Nephron progenitor cell (in vitro differentiated cells): ENCODE data around the gene EFHC2.

Source experiments
- DNase-seq: peaks from one replicate; pipeline ENCODE4 v3.0.0; 2021
- H3K27ac Mint-ChIP-seq: 2 replicates; pipeline ENCODE4 v1.8.0; 2021; ENCODE audit warnings: mild to moderate bottlenecking, moderate library complexity, mixed read lengths
- H3K27me3 Mint-ChIP-seq: 2 replicates; pipeline ENCODE4 v1.8.0; 2021; ENCODE audit warnings: mild to moderate bottlenecking, low read depth, mixed read lengths; ENCODE audit not compliant: poor library complexity
- H3K36me3 Mint-ChIP-seq: 2 replicates; pipeline ENCODE4 v1.8.0; 2021; ENCODE audit warnings: low read depth, mixed read lengths
- H3K4me1 Mint-ChIP-seq: 2 replicates; pipeline ENCODE4 v1.8.0; 2021; ENCODE audit warnings: mixed read lengths
- H3K4me3 Mint-ChIP-seq: 2 replicates; pipeline ENCODE4 v1.8.0; 2021; ENCODE audit warnings: mild to moderate bottlenecking, moderate library complexity, mixed read lengths
- H3K9me3 Mint-ChIP-seq: 2 replicates; pipeline ENCODE4 v1.8.0; 2021; ENCODE audit warnings: mild to moderate bottlenecking, moderate library complexity, mixed read lengths
- TF ChIP-seq, protein P1 (sequence below): fragments of 200-600 bp; sonication (generic); IDR thresholded peaks from 2 replicates; pipeline ENCODE4 v1.5.0; 2021; ENCODE audit warnings: antibody characterized with exemption

The EFHC2 gene

DNA sequence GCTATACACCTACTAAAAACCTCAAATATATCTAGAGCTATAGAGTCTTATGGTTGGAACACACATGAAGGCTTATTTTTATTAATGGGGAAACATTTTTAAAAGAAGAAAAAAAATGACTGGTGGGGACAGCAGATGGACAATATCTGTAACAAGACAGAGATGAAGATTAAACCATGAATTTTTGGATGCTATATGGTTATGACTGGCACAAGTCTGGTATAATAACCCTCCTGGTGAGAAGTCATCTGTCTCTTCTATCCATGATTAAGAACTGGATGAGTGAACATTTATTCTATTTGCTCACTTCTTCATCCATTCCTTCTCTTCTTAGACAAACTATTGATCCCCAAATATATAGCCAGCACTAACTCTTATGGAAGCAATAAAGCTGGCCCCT is 104.4 kb downstream of the EFHC2 start:
- Mint-ChIP-seq H3K9me3 (peaks cover 22% of the 10 kb centered on the region), H3K27ac (no peak overlapping the region), H3K36me3 (no peaks in the 10 kb centered on the region), H3K4me1 (peaks cover 5% of the 10 kb centered on the region), H3K4me3 (no peak overlapping the region), H3K27me3 (peaks cover 6% of the 10 kb centered on the region)
- TF ChIP-seq, protein P1, sequence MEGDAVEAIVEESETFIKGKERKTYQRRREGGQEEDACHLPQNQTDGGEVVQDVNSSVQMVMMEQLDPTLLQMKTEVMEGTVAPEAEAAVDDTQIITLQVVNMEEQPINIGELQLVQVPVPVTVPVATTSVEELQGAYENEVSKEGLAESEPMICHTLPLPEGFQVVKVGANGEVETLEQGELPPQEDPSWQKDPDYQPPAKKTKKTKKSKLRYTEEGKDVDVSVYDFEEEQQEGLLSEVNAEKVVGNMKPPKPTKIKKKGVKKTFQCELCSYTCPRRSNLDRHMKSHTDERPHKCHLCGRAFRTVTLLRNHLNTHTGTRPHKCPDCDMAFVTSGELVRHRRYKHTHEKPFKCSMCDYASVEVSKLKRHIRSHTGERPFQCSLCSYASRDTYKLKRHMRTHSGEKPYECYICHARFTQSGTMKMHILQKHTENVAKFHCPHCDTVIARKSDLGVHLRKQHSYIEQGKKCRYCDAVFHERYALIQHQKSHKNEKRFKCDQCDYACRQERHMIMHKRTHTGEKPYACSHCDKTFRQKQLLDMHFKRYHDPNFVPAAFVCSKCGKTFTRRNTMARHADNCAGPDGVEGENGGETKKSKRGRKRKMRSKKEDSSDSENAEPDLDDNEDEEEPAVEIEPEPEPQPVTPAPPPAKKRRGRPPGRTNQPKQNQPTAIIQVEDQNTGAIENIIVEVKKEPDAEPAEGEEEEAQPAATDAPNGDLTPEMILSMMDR = no peak
- DNase-seq = no peak

DNA sequence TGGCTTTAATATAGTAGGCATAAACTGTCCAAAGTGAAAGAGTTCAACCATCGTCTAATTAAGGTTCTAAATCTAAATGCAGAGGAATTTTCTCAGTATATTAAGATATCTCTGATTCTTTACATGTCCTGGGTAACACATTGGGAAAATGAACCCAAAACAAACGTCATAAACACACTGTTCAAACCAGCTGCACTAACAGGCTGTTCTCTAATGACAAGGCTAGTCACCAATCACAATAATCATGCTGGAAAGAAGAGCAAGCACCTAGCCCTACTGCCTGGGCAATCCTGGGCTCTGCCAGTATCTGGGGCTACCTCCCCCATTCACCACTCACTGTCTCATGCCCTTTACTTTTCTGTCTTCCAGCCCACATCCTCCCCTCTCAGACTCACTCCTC is 107.9 kb downstream of the EFHC2 start:
- Mint-ChIP-seq H3K4me1 (no peaks in the 10 kb centered on the region), H3K36me3 (no peaks in the 10 kb centered on the region), H3K27me3 (peaks cover 3% of the 10 kb centered on the region), H3K4me3 (no peak overlapping the region), H3K9me3 (peaks cover 20% of the 10 kb centered on the region), H3K27ac (no peak overlapping the region)
- TF ChIP-seq, protein P1 = no peak
- DNase-seq = no peak

DNA sequence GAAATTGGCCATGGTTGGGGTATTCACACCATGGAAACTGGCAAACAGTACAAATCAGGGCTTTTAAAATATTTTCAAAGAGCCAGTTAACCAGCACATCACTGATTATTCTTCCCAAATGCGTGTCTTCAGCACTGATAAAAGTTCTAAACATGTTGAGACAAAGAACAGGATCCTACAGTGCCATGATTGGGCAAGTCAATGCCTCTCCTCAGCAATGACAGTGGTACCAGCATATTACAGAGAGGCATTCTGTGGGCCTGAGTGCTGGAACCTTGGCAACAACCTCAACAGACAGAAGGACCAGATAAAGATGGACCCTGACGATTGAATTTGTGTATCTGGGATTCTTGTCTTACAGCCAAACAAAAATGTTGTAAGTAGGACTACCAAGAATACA is 108.9 kb downstream of the EFHC2 start:
- DNase-seq = no peak
- peaks cover 20% of the 10 kb centered on the region for H3K9me3 Mint-ChIP-seq
- peaks cover 3% of the 10 kb centered on the region for H3K27me3 Mint-ChIP-seq
- H3K27ac Mint-ChIP-seq = no peak overlapping the region
- H3K36me3 Mint-ChIP-seq = no peaks in the 10 kb centered on the region
- H3K4me1 Mint-ChIP-seq = no peaks in the 10 kb centered on the region
- TF ChIP-seq, protein P1 = no peak
- no peak overlapping the region for H3K4me3 Mint-ChIP-seq

DNA sequence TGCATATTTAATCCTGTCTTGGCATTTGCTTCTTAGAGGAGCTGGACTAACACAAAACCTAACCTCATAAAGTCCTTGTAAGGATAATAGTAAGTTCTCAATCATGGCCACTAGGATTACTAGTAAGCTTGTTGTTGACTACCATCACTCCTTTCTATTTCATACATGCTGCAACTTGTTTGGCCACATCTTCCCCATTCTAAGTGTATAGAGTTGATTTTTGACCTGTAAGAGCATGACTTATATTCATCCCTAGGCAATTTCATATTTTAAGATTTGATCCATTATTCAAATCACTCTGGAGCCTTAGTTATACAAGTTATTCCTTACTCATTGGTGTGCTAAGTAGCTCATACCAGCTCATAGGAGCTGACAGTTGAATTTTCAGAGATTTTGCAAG is 109.4 kb downstream of the EFHC2 start:
- TF ChIP-seq, protein P1 = no peak
- Mint-ChIP-seq H3K36me3 (no peaks in the 10 kb centered on the region), H3K4me3 (no peak overlapping the region), H3K4me1 (peaks cover 1% of the 10 kb centered on the region), H3K9me3 (peaks cover 23% of the 10 kb centered on the region), H3K27ac (no peak overlapping the region), H3K27me3 (peaks cover 3% of the 10 kb centered on the region)
- no peak for DNase-seq

DNA sequence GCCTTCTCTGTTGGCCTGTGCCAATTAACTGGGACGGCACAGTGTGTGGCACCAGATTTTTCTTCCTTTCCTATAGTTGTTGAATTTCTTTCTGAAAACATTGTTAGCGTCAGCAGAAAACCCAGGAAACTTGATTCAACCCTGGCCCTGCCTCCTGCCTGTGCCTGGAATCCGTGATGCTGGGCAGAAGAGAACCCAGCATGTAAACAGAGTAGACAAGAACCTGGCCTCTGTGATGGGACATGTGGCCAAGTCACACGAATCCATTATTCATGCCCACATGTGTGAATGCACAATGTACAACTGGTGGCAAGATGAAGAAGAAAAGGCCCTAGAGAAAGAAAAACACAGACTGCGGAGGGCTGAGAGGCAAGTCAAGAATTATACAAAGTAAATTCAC is 111.4 kb downstream of the EFHC2 start:
- Mint-ChIP-seq H3K36me3 (no peaks in the 10 kb centered on the region), H3K9me3 (peaks cover 35% of the 10 kb centered on the region)
- DNase-seq = no peak

DNA sequence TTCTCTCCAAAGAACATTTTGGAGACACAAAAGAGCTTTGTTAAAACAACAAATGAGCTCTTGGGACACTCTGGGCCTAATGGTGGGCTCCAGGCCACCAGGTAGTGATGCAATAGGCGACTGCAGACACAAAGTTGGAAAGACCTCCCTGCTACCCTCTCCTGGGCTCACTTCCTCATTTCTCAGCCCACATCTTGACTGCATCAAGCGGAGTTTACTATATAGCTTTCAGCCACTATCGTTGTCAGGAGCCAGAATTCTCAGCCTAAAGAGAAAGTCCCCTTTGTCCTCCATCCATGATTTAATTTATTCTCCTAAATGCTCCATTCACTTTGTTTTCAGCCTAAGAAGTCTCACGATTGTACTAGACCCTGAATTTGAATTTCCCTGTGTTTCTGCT is 114.9 kb downstream of the EFHC2 start:
- TF ChIP-seq, protein P1 = no peak
- H3K27ac Mint-ChIP-seq = no peak overlapping the region
- H3K36me3 Mint-ChIP-seq = no peaks in the 10 kb centered on the region
- peaks cover 26% of the 10 kb centered on the region for H3K4me1 Mint-ChIP-seq
- no peak for DNase-seq
- no peak overlapping the region for H3K4me3 Mint-ChIP-seq
- peaks cover 51% of the 10 kb centered on the region for H3K9me3 Mint-ChIP-seq
- peaks cover 4% of the 10 kb centered on the region for H3K27me3 Mint-ChIP-seq

More for the DNA sequence above, 111.4 kb downstream of the EFHC2 start:
- TF ChIP-seq, protein P1 = no peak
- Mint-ChIP-seq H3K4me3 (no peak overlapping the region), H3K4me1 (peaks cover 15% of the 10 kb centered on the region), H3K27me3 (peaks cover 3% of the 10 kb centered on the region), H3K27ac (no peak overlapping the region)
